GOT3 (cell line): ENCODE data around the gene ESCO1.
A peak's percentile ranks its signal among the peaks of the same experiment; 100 is the strongest.
"Not testable (repeated sequence)": the region's sequence is repeated elsewhere in the genome, so short reads cannot be mapped to it uniquely, and the experiment has no call there.

Experiments used
- DNase-seq: peaks from one replicate; lab custom pipeline; 2025; ENCODE audit warnings: mixed read lengths; lab: John Stamatoyannopoulos, UW

Gene ESCO1, protein sequence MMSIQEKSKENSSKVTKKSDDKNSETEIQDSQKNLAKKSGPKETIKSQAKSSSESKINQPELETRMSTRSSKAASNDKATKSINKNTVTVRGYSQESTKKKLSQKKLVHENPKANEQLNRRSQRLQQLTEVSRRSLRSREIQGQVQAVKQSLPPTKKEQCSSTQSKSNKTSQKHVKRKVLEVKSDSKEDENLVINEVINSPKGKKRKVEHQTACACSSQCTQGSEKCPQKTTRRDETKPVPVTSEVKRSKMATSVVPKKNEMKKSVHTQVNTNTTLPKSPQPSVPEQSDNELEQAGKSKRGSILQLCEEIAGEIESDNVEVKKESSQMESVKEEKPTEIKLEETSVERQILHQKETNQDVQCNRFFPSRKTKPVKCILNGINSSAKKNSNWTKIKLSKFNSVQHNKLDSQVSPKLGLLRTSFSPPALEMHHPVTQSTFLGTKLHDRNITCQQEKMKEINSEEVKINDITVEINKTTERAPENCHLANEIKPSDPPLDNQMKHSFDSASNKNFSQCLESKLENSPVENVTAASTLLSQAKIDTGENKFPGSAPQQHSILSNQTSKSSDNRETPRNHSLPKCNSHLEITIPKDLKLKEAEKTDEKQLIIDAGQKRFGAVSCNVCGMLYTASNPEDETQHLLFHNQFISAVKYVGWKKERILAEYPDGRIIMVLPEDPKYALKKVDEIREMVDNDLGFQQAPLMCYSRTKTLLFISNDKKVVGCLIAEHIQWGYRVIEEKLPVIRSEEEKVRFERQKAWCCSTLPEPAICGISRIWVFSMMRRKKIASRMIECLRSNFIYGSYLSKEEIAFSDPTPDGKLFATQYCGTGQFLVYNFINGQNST

DNA sequence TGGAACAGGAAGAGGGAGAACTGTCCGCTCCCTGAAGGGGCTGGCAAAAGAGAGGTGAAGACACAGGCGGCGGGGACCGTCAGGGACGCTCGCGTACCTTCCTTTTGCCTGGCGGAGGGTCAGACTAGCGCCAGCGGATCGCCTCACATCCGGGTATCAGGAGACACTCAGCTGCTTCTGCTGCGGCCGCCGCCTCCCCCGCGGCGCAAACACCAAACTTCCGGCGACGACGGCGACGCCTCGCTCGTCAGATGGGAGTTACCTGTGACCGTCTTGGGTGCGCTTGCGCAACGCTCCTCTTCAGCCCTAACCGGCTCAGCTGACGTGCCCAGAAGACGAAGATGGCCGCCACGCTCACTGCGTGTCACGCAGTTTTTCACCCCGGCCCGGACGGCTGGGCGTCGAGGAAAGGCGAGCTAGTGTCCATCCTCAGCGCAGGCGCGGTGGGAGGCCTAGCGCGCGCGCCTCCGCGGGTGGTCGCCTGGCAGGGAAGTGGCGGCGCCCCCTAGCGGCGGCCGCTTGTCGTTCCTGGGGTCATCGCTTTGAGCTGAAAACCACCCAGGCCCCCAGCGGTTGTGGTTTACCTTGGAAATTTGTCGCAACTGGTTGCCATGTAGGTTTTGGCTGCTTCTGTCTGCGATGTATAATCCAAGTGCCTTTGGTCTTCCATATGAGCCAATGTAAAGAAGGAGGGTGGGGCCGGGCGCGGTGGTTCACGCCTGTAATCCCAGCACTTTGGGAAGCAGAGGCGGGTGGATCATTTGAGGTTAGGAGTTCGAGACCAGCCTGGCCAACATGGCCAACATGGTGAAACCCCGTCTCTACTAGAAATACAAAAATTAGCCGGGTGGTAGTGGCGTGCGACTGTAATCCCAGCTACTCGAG lies at the start of gene ESCO1:
Gene ESCO1 (minus strand): TSS at position 179 of the 885 bp plus-strand sequence. CDS start 25,861 bp downstream, outside the sequence.
- DNase-seq, result peak; percentile 83

DNA sequence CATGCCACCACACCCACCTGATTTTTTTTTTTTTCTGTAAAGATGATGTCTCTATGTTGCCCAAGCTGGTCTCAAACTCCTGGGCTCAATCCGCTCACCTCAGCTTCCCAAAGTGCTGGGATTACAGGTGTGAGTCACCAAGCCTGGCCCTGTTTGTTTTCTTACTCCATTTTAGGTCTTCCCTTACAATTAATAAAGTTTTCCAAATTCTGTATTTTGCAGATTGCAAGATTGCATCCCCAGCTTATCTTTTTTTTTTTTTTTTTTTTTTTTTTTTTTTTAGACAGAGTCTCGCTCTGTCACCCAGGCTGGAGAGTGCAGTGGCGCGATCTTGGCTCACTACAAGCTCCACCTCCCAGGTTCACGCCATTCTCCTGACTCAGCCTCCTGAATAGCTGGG lies 39.9 kb upstream of the ESCO1 start:
- DNase-seq, result not testable (repeated sequence)

DNA sequence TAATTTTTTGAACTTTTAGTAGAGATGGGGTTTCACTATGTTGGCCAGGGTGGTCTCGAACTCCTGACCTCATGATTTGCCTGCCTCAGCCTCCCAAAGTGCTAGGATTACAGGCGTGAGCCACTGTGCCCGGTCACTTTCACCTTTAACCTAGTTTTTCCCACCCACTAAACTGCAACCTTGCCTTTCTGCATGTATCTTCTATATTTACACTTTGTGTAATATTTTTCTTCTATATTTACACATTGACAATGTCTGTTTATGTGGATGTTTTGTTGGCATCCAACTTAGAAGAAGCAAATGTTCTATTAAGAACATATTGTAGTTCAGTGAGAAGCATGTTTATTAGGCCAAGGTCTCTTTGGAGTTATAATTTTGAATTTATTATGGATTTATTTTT lies 38.3 kb upstream of the ESCO1 start:
- no peak for DNase-seq

DNA sequence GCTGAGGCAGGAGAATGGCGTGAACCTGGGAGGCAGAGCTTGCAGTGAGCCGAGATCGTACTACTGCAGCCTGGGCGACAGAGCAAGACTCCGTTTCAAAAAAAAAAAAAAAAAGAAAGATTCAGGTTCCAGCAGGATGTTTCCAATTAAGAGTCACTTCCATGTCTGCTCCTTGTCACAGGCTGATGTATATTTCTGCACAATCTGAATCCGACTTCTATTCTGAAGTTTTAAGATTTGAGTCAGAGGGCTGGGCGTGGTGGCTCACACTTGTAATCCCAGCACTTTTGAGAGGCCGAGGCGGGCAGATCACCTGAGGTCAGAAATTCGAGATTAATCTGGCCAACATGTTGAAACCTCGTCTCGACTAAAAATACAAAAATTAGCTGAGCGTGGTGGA lies 36.3 kb upstream of the ESCO1 start:
- DNase-seq, result no peak

DNA sequence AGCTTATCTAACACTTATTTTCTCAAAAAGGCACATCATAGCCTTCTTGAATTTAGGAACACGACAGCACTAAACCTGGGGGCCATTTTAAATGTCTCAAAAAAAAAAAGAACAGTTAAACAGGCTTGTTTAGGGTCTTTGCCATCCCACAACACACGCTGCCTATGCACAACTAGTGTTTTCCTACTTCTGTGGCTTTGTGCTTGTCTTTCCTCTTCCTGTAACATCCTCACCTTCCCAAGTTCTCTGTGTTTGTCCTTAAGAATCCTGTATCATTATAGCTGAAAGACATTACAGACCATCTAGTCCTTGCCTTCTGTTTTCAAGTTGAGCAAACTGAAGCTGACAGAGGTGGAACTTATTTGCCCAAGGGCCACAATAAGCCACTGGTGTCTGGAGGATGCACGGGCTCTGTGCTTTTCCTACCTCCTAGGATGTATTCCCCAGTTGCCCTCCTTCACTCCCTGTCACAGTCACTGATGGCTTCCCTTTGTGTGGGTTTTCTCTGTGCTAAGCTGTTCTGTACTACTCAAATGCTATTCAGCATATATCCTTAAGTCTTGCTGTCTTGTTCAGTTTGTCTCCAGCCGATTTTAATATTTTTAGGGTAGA lies 34.2 kb upstream of the ESCO1 start:
- DNase-seq, result no peak

DNA sequence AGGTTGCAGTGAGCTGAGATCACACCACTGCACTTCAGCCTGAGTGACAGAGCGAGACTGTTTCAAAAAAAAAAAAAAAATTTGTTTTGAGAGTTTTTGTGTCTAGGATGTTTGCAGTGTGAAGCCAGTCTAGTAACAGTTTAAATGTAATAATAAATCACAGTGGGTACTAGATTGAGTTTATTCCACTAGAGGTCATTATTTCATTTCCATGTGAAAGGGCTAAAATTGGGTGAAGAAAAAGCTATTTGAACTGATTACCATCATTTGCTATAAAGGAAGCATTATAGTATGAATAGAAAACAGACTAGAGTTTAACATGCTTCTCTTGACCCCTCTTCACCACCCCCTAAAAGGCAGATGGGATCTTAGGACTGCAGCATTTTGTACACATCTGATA lies 31.9 kb upstream of the ESCO1 start:
- no peak for DNase-seq

DNA sequence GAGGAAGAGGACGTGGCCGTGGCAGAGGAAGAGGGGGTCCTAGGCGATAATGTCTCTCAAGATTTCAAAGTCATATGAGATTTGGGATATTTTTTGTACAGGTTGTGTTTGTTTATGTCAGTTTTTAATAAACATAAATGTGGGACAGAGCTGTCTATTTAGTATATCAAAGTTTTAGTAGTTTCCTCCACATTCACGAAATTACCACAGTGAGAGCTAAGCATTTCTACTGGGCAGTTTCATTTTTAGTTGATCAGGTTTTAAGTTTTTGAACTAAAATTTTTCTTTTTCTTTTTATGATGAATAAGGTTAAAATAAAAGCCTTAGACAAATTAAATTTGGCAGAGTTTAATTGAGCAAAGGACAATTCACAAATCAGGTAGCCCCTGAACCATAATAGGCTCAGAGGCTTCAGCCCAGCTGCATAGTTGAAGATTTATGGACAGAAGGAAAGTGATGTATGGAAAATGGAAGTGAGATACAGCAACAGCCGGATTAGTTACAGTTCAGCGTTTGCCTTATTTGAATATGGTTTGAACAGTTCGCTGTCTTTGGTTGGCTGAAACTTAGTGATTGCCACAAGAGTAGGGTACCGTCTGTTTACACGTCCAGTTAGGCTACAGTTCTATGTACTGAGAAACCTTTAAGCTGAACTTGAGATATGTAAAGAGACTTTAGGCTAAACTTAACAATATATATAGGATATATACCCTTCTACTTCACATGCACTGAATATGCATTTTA lies 28.8 kb upstream of the ESCO1 start:
- DNase-seq, result no peak

DNA sequence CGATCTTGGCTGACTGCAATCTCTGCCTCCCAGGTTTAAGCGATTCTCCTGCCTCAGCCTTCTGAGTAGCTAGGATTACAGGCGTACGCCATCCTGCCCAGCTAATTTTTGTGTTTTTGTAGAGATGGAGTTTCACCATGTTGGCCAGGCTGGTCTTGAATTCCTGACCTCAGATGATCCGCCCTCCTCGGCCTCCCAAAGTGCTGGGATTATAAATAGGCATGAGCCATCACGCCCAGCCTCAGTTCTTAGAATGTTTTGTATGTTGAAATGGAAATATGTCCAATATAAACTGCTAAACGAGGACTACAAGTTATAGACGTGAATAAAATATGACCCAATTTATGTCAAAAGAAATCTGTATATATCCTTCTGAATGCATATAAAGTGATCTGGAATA lies 21.1 kb upstream of the ESCO1 start:
- DNase-seq, result not testable (repeated sequence)

DNA sequence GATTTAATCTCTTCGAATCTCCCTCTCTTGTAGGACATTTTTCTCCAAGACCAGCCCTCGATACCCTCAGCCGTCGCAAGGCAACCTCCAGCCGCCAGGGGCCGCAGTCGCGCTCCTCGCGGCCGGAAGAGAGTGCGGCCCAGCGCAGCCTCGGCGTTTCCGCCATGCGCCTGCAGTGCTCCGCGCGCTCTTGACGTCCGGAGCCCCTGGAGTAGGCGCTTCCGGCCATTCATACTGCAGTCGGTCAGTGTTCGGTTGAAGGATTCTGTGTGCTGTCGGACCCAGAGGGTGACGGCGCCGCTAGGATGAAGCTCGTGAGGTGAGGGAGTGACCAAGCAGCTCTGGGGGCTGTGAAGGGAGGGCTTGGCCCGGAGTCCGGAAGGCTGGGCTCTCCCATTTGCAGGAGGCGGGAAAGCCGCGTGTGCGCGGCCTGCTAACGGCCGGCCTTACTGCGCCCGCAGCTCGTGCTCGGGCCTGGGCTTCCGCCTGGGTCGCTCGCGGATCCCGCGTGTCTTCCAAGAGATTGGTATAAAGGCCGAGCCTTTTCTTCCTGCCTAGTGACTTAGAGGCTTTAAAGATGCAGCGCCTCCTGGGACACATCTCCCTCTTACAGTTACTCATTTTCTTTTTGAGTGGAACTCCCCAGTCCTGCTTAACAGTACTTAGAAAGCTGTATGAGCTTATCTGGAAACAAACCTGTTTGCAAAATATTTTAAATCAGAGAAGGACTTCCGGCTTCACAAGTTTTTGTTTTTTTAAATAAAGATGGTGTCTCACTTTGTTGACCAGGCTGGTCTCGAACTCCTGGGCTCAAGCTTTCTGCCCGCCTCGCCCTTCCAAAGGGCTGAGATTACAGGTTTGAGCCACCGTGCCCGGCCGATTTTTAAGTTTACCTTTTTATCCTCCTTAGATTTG lies 11.9 kb upstream of the ESCO1 start, which contains the start of gene SNRPD1:
Gene SNRPD1 (plus strand): TSS at position 190 of the 915 bp plus-strand sequence. CDS start 116 bp downstream, at position 306.
- peak; percentile 59 for DNase-seq

DNA sequence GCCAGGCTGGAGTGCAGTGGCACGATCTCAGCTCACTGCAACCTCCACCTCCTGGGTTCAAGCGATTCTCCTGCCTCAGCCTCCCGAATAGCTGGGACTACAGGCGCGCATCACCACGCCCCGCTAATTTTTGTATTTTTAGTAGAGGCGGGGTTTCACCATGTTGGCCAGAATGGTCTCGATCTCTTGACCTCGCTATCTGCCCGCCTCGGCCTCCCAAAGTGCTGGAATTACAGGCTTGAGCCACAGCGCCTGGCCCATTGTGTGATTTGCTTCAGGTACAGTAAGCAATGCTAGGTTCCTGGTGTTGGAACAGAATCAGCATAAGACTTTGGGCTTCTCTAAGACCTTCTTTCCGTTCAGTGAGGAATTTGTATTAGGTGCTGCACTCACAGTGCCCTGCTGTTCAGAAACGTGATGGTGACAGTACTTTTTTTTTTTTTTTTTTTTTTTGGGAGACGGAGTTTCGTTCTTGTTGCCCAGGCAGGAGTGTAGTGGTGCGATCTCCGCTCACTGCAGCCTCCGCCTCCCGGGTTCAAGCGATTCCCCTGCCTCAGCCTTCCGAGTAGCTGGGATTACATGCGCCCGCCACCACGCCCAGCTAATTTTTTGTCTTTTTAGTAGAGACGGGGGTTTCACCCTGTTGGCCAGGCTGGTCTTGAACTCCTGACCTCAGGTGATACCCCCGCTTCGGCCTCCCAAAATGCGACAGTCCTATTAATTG lies 11.1 kb upstream of the ESCO1 start:
- DNase-seq, result not testable (repeated sequence)

DNA sequence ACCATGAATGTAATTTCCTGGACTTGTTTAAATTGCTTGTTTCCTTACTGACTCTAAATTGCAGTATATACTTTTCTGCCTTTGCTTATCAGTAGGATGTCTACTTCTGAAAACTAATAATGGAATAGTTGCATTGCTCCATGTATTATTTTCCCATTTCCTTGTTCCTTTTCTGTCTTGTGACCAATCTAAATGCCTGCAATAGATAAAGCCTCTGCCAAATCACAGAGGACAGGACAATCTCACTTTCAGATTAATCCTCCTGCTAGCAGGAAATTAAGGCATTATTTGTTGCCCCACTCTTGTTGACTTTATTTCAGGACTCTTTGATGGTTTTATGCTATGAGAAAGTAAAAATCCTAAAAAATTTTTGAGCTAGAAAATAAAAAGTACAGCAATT lies 4.7 kb upstream of the ESCO1 start:
- DNase-seq, result no peak

DNA sequence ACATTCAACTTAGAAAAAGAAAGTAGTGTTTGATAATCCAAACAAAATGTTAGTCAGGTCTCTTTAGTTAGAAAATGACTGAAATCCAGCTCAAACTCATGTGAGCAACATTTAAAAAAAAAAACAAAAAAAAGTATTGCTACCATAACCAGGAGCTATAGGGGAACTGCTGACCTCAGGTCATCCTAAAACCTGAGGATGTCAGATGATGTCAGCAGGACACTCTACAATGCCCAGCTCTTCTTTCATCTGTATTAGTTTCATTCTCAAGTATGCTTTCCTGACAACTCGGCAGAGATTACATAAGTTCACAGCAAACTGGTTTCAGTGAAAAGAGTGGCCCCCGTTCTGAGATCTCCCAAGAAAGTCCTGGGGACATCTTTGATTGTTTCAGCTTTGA lies 4.2 kb upstream of the ESCO1 start:
- no peak for DNase-seq

DNA sequence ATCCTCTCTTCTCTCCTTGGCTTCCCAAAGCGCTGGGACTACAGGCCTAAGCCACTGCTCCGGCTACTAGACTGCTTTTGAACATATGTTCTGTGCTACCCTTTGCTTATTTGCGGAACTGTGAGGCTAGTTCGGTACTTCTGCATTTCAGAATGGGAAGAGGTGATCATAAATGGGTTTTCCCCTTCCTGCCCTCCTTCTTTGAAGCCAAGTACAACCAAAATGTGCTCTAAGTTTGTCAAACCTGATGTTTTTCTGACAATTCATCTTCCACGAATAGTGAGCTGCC lies 1.7 kb upstream of the ESCO1 start:
- DNase-seq, result no peak

DNA sequence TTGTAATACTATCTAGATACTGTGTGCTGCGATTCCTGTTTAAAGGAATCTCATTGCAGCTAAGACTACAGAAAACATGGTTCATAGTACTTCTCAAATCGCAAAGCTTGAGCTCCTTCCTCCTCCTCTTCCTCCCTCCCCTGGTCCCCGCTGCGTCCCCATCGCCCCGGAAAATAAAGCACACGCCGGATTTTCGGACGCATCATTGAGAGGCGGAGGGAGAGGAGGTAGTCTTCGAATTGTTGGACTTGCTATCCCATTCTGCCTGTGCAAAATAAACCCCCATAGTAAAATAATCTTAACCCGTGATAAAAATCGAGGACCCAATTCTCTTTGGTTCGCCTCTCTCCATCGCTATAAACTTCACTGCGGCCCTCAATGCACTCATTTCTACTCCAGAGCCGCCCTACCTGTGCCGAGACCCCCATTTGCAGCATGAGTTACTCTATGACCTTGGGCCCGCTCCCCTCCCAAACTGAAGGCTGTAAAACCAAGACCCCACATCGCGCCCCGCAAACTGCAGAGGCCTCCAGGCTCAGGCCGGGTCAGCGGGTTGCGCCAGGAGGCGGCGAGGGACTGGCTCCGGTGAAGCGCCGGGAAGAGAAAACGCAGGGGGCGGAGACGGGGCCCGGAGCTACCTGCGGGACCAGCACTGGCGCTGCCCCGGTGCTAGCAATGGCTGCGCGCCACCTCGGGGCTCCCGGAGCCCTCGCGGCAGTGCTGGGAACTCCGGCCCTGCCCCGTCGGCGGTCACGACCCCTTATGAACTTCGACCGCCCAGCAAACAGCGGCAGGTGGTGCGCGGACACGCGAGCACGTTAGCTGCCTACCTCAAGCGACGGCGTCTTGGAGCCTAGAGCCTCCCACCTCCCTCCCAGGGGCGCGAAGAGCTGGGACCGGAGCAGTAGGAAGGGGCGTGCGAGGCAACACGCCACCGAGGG lies 649 bp downstream of the ESCO1 start:
- DNase-seq, result no peak

DNA sequence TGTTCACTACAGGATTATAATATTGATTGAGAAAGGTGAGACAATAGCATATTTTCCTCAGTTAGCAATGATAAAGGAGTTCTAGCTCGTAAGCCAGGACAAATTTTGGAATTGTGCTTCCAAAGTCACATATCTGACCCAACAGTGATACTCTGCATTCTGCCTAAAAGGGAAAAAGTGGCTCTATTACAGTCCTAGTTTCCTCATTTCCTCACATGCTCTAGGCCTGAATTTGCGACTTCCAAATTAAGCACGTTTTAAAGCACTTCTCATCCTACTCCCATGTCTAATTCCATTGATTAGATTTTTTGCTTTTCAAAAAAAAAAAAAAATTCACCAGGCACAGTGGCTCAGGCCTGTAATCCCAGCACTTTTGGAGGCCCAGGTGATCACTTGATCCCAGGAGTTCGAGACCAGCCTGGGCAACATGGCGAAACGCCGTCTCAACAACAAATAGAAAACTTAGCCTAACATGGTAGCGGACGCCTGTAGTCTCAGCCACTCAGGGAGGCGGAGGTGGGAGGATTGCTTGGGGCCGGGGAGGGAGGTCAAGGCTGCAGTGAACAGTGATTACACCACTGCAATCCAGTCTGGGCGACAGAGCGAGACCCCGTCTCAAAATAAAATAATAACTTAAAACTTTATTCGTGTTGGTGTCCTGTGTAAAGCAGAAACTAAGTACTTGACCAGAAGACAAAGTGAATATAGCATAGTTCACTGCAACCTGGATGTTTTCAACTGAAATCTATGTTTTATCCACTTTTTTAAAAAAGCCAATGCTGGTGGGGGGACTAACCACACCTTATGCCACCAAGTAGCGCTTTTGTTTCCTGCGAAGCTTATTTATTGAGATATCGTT lies 1.5 kb downstream of the ESCO1 start:
- no peak for DNase-seq

DNA sequence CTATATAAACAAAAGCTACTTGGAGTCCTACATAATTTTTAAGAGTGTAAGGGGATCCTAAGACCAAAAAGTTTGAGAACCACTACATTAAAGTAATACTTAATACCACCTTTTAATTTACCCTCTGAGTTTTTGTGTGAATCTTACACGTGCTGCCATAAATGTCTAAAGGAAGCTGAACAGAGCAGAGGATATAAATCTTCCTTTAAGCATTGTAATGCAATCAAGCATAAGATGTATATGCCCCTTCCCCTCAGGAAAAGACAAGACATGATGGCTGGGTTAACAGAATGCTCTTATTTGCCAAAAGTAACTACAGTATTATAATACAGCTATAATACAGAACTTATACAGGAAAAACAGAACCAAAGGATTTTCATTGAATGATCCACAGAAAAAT lies 2.9 kb downstream of the ESCO1 start:
- no peak for DNase-seq
